Left lobe of liver (tissue), 2 donors: Measurements from ENCODE around the gene GRK5. TPM values are rescaled to one million over a fixed set of nuclear protein-coding genes. Genes with fewer than 3 reads are reported as not detected.

Source experiments
- ATAC-seq: fragments of 200-7000 bp; cut with Tn5 transposase; one replicate; pipeline ENCODE4 v1.9.1; 2020; ENCODE audit warnings: mild to moderate bottlenecking, moderate library complexity
- DNase-seq: peaks from one replicate; pipeline ENCODE4 v3.0.0-alpha.2; 2020; ENCODE audit warnings: low spot score
- total RNA-seq: library from RNA; stranded (reverse); gene quantifications from one replicate; pipeline ENCODE4 v1.2.1, GENCODE V29; 2021
- donor health status: DM: no; HTN: no; CAD: no; lungs with moderate emphysema.
- donor health status: DM: no; HTN: yes; CAD: no.

The GRK5 gene
- total RNA-seq, 1 donor from 2014 or later, result 8.4 TPM

DNA sequence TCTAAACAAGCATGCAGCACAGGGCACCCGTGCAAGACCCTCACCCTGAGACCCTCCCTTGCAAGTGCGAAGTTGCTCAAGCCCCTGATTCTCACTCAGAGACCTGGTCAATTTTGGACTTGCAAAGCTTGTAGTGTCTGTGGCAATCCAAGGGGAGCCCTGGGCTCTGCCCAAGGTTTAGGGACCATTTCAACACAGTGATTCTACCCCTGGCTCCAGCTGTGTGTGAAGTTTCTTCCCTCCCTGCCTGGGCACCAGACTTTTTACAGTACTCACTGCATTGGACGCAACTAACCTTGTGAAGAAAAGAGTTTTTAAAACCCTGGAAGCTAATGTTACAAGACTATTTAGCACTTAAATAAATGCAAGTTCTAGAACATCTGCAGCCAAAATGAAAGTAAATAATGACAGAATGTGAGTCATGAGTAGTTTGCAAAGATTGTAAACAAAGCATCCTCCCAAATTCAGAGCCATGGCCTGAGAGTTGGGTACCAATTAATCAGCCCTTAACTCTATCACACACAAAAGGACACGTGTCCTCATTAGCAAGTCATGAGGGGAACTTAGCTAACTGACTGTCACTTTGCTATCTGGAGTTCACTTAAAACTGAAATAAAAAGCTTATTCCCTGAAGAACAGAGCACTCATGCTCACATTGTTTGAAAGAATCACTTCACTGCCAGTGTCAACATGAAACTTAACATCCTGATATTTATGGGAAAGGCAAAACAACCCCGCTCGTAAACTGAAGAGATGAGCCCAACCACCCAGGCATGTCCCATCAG, 287.1 kb downstream of the GRK5 start:
- ATAC-seq (no peak), DNase-seq (no peak)

DNA sequence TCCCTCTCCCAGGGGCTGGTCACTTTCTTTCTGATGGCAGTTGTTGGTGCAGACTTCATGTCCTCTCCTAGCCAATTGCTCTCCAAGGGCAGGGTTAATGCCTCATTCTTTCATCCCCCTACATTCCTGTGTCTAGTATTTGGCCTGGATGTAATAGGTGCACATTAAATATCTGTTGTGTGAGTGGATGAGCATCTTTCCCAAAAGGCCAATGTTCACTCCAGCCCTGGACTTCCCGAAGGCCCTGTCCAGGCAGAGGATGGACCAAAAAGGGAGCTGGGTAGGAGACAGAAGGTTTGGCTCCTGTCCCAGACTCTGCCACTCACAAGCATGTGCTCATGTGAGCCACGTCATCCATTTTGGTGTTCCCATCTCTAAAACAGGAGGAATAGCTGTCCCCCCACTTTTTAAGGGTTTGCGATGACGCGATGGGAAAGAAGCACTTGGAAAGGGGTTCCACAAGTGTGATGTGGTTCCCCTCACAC, 287.7 kb downstream of the GRK5 start:
- DNase-seq (no peak), ATAC-seq (no peak)

DNA sequence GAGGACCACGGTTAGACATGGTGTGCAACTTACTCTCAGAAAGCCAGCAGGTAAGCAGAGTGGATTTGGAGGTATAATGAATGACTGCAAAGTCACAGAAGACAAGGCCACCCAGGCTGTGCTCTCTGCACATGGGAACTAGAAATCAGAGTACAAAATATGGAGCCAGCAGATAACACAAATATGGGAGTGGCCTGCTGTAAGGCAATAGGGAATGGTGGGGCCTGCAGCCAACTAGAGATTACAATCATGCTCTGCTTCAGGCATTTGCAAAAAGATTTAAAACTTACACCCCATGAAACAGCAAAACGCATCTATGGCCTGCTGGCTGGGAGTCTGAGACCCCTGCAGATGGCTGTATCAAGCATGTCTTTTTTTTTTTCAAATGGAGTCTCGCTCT, 288.2 kb downstream of the GRK5 start:
- DNase-seq, result no peak
- ATAC-seq, result no peak

DNA sequence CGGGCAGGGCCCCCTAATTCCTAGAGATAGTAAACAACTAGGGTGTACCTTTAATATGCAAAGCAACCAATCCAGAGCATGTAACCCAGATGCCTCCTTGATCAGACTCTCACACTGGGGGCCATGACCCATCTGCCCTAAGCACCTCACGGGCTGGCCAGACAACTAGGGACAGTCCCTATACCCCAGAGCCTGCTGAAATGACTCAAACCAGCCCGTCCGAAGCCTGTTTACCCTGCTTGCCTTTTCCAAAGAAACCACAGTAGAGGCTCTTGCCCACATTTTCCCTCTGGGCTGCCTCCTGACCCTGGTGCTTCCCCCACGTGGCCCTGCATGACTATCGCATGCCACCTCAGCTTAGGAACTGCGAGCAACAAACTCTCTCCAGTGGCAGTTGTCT, 288.9 kb downstream of the GRK5 start:
- ATAC-seq, result no peak
- DNase-seq, result no peak

DNA sequence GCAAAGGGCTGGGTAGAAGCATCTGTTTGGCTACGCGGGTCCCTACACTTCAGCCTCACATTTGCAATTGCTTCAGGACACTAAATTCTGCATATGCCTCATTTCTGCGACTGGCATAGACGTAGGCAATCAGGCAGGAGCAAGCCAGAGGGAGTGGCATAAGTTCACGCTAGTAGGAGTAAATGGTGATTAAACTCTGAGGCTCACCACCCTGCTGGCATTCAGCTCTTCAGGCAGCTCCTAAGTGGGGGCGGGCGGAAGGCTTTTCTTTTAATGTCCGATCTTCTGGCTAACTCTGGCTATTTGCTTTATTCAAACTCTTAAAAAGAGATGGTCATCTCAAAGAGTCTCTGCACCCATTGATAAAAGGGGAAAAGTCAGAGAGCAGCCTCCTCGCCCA, 289.9 kb downstream of the GRK5 start:
- no peak for DNase-seq
- no peak for ATAC-seq

DNA sequence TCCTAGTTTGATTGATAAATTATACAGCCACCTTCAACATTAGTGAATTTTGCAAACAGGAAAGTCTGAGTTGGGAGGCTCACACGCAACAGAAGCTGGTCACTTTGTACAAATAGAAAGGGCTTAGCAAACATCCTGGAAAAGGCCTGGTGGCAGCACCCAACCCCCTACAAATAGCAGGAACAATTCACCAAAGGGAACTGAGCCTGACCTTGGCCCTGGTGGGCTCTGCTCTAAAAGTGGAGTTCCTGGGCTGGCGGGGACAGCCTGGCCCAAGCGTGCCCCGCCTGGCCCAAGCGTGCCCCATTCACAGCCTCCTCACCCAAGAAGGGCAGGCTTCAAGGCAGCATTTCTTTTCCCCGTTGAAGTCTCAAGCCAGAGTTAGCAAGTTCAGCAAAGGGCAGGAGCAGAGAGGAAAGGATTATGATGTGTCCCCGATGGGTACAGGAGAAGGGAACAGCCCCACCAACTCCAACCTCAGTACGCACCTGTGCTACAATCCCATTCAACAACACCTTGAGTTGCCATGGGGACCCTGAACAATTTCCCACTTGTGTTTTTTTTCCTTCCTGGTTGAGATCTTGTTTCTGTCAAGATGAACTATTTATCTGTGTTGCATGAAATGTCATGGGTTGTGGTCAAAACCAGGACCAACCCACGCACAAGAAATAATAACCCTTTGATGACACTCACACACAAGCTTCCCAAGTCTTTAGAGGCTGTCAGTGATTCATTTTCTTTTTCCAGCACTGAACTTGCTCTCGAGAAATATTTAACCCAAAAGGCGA, 291.7 kb downstream of the GRK5 start:
- no peak for DNase-seq

DNA sequence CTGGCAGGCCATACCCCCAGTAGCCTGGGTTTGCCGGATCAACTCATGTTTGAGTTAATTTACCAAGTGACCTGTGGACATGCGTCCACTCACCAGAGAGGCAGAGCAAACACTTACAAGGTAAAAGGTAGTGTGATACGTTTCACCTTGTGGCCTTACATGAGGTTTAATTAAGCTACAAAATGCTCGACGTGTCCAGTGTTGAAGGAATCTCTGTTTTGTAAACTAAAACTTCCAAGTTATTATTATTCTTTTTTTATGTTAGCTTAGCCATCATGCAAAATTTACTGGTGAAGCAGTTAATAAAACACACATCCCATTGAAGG, 292.3 kb downstream of the GRK5 start:
- DNase-seq (no peak), ATAC-seq (no peak)

More for the DNA sequence above, 291.7 kb downstream of the GRK5 start:
- ATAC-seq, result no peak

DNA sequence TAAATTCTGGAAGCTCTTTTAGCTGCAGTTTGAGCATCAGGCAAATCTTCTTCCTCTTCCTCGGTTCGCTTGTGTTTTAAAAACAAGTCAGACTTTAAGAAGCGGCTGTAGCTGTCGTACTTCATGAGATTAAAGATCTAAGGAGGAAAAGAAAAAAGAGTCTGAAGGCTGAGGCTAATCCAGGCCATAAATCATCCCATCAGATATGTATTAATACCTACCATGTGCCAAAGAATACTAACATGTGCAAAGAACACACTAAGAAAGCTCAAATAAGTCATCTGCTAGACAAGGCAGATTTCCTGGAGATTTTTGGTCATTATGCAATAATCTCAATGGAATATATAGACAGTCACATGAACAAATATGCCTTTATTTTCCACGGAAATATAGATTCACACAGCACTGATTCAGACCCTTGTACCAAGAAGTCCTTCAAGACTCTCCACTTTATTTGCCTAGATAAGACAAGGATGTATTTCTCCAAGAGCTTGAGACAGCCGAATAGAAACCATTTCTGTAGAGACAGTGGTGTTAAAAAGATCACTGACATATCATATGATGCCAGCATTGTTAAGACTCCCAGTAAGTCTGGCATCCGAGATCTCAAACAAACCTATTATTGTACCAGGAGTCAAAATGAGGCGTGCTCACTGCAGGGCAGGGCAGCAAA, 292.9 kb downstream of the GRK5 start:
- DNase-seq, result no peak
- ATAC-seq, result no peak

DNA sequence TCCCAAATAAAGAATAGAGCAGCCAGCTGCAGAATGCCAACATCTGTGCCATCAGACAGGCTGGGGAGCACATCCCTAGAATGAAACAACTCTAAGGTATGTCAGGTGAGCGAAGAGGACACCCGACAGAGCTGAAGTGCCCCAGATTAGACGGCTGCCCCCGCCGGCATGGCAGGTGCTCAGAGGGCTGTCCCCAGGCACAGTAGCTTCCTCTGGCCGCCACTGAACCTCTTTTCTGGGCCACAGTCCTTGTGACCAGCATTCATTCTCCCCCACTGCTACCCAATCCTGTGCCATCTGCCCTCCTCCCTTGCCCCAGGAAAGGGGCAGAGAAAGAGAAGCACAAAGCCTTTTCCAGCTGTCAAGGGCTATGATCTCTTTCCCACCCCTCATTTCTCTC, 293.4 kb downstream of the GRK5 start:
- ATAC-seq, result no peak
- no peak for DNase-seq

DNA sequence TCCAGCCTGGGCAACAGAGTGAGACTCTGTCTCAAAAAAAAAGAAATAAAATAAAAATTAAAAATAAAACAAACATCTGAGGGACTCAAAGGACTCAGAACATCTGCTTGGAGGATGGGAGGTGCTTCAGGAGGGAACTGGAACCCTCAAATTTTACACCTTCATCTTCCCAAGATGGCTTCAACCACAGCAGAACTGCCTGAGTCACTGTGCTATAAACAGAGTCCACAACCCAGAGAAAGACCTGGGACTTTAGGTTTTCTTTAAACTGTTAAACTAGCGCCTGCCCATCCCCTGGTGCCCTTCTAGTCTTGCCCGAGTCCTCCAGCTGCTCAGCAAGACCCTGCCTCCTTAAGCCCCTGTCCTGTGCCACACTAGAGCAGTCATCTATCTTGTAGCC, 294.3 kb downstream of the GRK5 start:
- no peak for DNase-seq
- no peak for ATAC-seq

DNA sequence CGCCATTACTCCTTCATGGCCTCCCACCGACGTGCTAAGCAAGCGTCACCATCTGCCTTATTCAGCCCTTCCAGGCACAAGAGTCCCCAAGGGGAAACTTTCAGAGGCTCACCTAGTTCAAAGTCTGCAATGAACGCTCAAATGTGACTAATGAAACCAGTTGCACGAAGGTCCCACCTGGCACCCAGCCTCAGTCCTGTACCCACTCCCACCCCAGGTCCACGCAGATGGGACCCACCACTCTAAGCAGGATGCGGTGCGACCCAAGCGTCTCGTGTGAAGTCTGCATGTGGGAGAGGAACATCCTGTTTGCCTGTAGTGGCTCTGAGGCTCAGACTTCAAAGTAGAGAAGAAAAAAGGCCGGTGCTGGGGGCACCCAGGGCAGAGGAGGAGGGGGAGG, 294.8 kb downstream of the GRK5 start:
- DNase-seq (no peak), ATAC-seq (no peak)

DNA sequence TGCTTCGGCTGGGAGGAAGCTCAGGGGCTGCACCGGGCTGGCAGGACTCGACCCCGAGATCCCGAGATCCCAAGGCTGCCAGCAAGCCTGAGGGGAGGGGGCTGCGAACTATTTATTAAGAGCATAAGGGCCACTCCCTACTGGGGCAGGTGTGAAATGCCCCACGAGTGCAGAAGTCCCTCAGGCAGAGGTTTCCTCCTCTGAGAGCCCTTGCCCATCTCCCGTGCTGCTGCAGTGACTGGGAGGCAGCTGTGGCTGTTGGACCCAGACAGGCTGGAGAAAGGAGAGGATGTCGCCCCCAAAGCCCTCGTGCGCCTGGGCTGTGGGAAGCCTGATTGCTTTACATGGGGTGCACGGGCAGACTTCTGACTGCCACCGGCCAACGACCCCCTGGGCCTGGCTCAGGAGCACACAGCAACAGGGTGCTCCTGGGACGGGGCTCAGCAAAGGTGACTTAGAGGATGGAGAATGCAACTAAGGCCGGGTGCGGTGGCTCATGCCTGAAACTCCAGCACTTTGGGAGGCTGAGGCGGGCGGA, 295.3 kb downstream of the GRK5 start:
- ATAC-seq, result no peak
- DNase-seq, result no peak

DNA sequence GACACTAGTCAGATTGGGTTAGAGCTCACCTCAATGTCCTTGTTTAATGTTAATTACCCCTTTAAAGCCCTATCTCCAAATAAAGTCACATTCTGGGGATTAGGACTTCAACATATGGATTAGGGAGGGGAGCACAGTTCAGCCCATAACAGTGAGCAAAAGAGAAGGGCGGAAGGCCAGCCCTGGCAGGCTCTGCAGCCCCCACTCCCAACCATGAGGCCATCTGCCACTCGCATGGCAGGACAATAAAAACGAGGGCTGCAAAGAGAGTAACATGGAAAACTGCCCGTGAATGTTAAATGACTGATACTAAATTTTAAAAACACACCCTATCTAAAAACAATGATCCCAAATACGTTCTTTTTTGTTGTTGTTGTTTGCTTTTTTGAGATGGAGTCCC, 296.4 kb downstream of the GRK5 start:
- ATAC-seq (no peak), DNase-seq (no peak)

DNA sequence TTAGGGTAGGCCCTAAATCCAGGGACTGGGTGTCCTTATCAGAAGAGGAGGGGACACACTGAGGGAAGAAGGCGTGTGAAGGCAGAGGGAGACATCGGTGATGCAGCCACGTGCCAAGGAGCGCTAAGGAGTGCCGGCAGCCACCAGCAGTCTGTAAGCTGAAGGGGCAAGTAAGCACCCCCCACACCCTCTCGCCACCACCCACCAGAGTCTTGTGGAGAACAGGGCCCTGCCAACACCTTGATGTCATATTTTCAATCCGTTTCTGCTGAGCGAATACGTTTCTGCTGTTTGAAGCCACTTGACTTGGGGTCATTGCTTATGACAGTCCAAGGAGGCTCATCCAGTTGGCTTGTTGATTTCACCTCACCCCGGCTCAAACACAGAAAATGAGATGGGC, 297.3 kb downstream of the GRK5 start:
- DNase-seq (no peak), ATAC-seq (no peak)

DNA sequence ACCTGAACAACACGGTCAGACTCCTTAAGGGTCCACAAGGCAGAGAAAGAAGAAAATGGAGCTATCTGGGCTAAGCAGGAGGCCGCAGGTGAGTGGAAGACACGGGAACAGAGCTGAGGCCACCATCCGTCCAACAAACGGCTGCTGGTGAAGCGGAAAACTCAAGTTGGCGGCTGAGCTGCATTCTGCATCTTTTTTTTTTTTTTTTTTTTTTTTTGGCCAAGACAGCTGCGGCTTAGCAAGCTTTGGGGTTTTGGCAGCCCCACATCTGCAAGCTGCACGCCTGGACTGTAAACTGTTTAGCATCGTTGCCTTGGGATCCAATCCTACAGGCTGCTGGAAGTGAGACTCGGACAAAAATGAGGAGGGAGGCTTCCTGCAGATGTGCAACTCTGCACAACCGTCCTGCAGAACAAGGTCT, 297.8 kb downstream of the GRK5 start:
- no peak for ATAC-seq
- no peak for DNase-seq

Other genes starting within 250 kb of the GRK5 start
- 0.05 TPM for gene NANOS1, start 177.9 kb upstream of the GRK5 start, total RNA-seq
- gene EIF3A, start 126.8 kb upstream of the GRK5 start, total RNA-seq, result 45.7 TPM
- gene DENND10, start 103.5 kb upstream of the GRK5 start, total RNA-seq, result 23.1 TPM
- gene SFXN4, start 41.9 kb upstream of the GRK5 start, total RNA-seq, result 17.8 TPM
- gene PRDX3, start 28.8 kb upstream of the GRK5 start, total RNA-seq, result 157 TPM